Activated CD4-positive, alpha-beta T cell treated with anti-CD3 and anti-CD28 coated beads for 4 hours (primary cell): ENCODE results near the gene GNG13.
"Not testable (repeated sequence)": the region's sequence is repeated elsewhere in the genome, so short reads cannot be mapped to it uniquely, and the experiment has no call there.

Experiments used
- DNase-seq, 2 donors: peaks; one replicate each; pipeline ENCODE4 v3.0.0-alpha.2; 2020

GNG13 gene

GRCh38 chr16:831571-832413 lies 31.3 kb upstream of the GNG13 start:
- no peak for DNase-seq

GRCh38 chr16:830871-831570 lies 30.5 kb upstream of the GNG13 start:
- DNase-seq = no peak

- DNase-seq = no peak
These were observed 29.8 kb upstream of the GNG13 start for GRCh38 chr16:830107-830870.

- DNase-seq = no peak
These were observed 28.4 kb upstream of the GNG13 start for GRCh38 chr16:828891-829290.

- no peak for DNase-seq
These were observed 27.0 kb upstream of the GNG13 start for GRCh38 chr16:827513-827912.

- DNase-seq = no peak
These were observed 25.0 kb upstream of the GNG13 start for GRCh38 chr16:825341-826061.

GRCh38 chr16:824601-825000 lies 24.1 kb upstream of the GNG13 start:
- DNase-seq = no peak

GRCh38 chr16:824194-824593 lies 23.7 kb upstream of the GNG13 start:
- no peak for DNase-seq

- no peak for DNase-seq
These were observed 22.4 kb upstream of the GNG13 start for GRCh38 chr16:822909-823297.

GRCh38 chr16:822174-822908 lies 21.8 kb upstream of the GNG13 start:
- no peak for DNase-seq

GRCh38 chr16:821751-822150 lies 21.2 kb upstream of the GNG13 start:
- DNase-seq = no peak

GRCh38 chr16:820748-821147 lies 20.2 kb upstream of the GNG13 start:
- DNase-seq = no peak

GRCh38 chr16:820044-820408 lies 19.5 kb upstream of the GNG13 start:
- not testable (repeated sequence) for DNase-seq

- no peak for DNase-seq
These were observed 19.0 kb upstream of the GNG13 start for GRCh38 chr16:819336-820043.

GRCh38 chr16:818592-818991 lies 18.1 kb upstream of the GNG13 start:
- DNase-seq = no peak

GRCh38 chr16:818132-818531 lies 17.6 kb upstream of the GNG13 start:
- DNase-seq = no peak

GRCh38 chr16:817001-817906 lies 16.7 kb upstream of the GNG13 start:
- DNase-seq = no peak

- no peak for DNase-seq
These were observed 15.3 kb upstream of the GNG13 start for GRCh38 chr16:815861-816260.

- no peak for DNase-seq
These were observed 14.4 kb upstream of the GNG13 start for GRCh38 chr16:814974-815373.

- no peak for DNase-seq
These were observed 13.4 kb upstream of the GNG13 start for GRCh38 chr16:813916-814412.
